Activated gamma-delta T cell treated with Interleukin-2 at 50 U/mL for 16 hours (primary cell): Measurements from ENCODE around the gene HMOX2.

Experiments
- DNase-seq: peaks from one replicate; pipeline ENCODE4 v3.0.0-alpha.2; 2020

HMOX2 gene

GRCh38 chr16:4465977-4466779 lies 10.0 kb upstream of the HMOX2 start:
- peak; percentile 69 for DNase-seq

GRCh38 chr16:4467916-4468315 lies 8.3 kb upstream of the HMOX2 start:
- no peak for DNase-seq

- no peak for DNase-seq
These were observed 7.2 kb upstream of the HMOX2 start for GRCh38 chr16:4468972-4469371.

GRCh38 chr16:4471869-4472268 lies 4.3 kb upstream of the HMOX2 start:
- DNase-seq, result no peak

- DNase-seq, result no peak
These were observed 3.3 kb upstream of the HMOX2 start for GRCh38 chr16:4472880-4473279.

- DNase-seq, result peak; percentile 82
These were observed 1.8 kb upstream of the HMOX2 start, which contains the start of gene NMRAL1 for GRCh38 chr16:4474192-4474961. Gene NMRAL1 (minus strand): TSS chr16:4474625. CDS start chr16:4474132, 493 bp downstream.

GRCh38 chr16:4477966-4478365 lies 1.8 kb downstream of the HMOX2 start:
- DNase-seq, result no peak

GRCh38 chr16:4481526-4481925 lies 5.3 kb downstream of the HMOX2 start:
- DNase-seq, result no peak

GRCh38 chr16:4481963-4482362 lies 5.8 kb downstream of the HMOX2 start:
- no peak for DNase-seq

- DNase-seq, result no peak
These were observed 10.1 kb downstream of the HMOX2 start for GRCh38 chr16:4486126-4486893.

GRCh38 chr16:4487955-4488498 lies 11.8 kb downstream of the HMOX2 start:
- DNase-seq, result no peak

GRCh38 chr16:4488499-4488967 lies 12.3 kb downstream of the HMOX2 start:
- DNase-seq, result no peak

- no peak for DNase-seq
These were observed 12.8 kb downstream of the HMOX2 start for GRCh38 chr16:4489030-4489429.

GRCh38 chr16:4491898-4492297 lies 15.7 kb downstream of the HMOX2 start:
- no peak for DNase-seq

GRCh38 chr16:4494746-4495490 lies 18.7 kb downstream of the HMOX2 start:
- no peak for DNase-seq

- no peak for DNase-seq
These were observed 19.6 kb downstream of the HMOX2 start for GRCh38 chr16:4495766-4496165.

- no peak for DNase-seq
These were observed 20.1 kb downstream of the HMOX2 start for GRCh38 chr16:4496305-4496704.

GRCh38 chr16:4498546-4499195 lies 22.5 kb downstream of the HMOX2 start:
- DNase-seq, result no peak

- no peak for DNase-seq
These were observed 23.0 kb downstream of the HMOX2 start for GRCh38 chr16:4499196-4499555.

GRCh38 chr16:4500272-4500671 lies 24.1 kb downstream of the HMOX2 start:
- DNase-seq, result no peak

GRCh38 chr16:4501071-4501478 lies 24.9 kb downstream of the HMOX2 start:
- no peak for DNase-seq
